ENCODE data around the gene C4orf50. TPM values are rescaled to one million over a fixed set of nuclear protein-coding genes. Genes with fewer than 3 reads are reported as not detected.
"Not testable (repeated sequence)": the region's sequence is repeated elsewhere in the genome, so short reads cannot be mapped to it uniquely, and the experiment has no call there.

Gene C4orf50
- total and polyA plus RNA-seq, 12 donors: 0.08 to 1.4 (median 0.56) TPM; not detected in 4

- intact Hi-C loops (cut with DNase I): no loop called here
- Histone ChIP-seq H3K4me3 (no peak overlapping the region), H3K4me1 (replicated peaks in 1 of 2) (peaks cover 0 to 5% of the 10 kb centered on the region in 2 donors), H3K27ac (no peak overlapping the region), H3K27me3 (no peaks in the 10 kb centered on the region), H3K9me3 (replicated peaks in 1 of 3) (no peaks in the 10 kb centered on the region), H3K36me3 (replicated peaks in 1 of 2) (no peaks in the 10 kb centered on the region)
- 72 to 81% (median 73%) methylated on average over 21 to 22 of the region's 22 CpGs for WGBS, 4 donors
- TF ChIP-seq POLR2A (IDR thresholded peaks at IDR 0.05): no peak
- TF ChIP-seq CTCF (IDR thresholded peaks at IDR 0.05): no peak
- DNase-seq: no peak
These were observed 65.8 kb downstream of the C4orf50 start for GRCh38 chr4:5952286-5952974.

DNA sequence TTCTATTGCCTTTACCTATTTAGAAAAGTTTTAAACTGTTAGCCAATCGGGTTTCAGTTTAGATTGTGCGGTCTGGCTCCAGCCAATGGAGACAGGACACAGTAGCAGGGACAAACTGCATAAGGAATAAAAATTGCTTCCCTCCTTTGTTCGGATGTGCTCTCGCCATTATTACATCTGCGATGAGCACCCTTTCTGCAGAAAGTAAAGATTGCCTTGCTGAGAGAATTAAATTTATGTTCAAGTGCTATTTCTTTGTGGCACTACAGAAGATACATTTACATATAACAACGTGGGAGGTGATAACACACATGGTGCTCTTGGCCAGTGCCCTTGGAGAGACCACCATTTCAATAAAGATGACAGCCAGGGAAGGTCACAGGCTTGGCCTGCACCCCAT lies 71.6 kb downstream of the C4orf50 start:
- 76 to 81% (median 80%) methylated on average over 6 of the region's 6 CpGs for WGBS, 4 donors
- H3K27ac ChIP-seq; DNase-seq; H3K27me3 ChIP-seq; H3K4me3 ChIP-seq; H3K9me3 ChIP-seq (replicated peaks in 1 of 3); H3K4me1 ChIP-seq (replicated peaks in 1 of 2); H3K36me3 ChIP-seq (replicated peaks in 1 of 2); intact Hi-C loops (cut with DNase I): not testable (repeated sequence)

DNA sequence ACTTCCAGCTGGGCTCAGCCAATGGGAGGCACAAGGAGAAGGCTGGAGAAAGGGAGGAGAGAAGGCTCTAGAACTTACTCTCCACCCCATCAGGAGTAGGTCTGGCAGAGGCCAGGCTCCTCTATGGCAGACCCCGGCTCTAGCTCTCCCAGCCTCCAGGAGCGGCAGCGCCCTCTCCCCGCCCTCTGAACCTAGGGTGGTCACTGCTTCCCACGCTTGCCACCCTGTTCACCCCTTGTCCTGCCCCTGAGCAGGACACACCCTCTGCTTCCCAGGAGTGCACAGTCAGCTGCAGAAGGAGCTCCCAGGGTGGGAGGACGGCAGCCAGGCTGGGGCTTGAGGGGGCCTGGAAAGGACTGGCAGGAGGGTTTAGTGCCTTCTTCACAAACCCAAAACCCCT lies 72.3 kb downstream of the C4orf50 start:
- Histone ChIP-seq H3K27ac (no peak overlapping the region), H3K4me1 (replicated peaks in 1 of 2) (no peaks in the 10 kb centered on the region), H3K27me3 (peaks cover 5% of the 10 kb centered on the region), H3K9me3 (replicated peaks in 1 of 3) (no peaks in the 10 kb centered on the region), H3K4me3 (no peak overlapping the region), H3K36me3 (replicated peaks in 1 of 2) (no peaks in the 10 kb centered on the region)
- 87 to 90% (median 88%) methylated on average over 5 to 6 of the region's 6 CpGs for WGBS, 4 donors
- no peak for TF ChIP-seq CTCF (IDR thresholded peaks at IDR 0.05)
- no peak for TF ChIP-seq POLR2A (IDR thresholded peaks at IDR 0.05)
- DNase-seq: no peak
- intact Hi-C loops (cut with DNase I): no loop called here

DNA sequence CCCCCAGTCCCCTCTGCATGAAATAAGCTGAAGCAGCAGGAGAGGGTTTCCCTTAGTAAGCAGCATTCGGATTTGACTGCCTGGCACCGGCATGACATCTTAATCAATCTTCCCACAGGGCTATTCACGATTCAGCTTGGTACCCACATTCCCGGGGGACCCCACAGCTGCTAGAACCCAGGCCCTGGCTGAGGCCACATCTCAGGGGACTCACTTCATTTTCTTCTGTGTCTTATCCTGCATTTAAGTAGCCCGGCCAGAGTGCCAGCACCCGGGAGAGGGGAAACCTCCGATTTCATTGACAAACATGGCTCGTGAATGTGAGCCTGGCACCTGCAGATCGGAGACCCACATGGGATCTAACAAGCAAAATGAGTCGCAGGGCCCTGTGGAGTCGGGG lies 73.1 kb downstream of the C4orf50 start:
- WGBS, 4 donors: 69 to 90% (median 83%) methylated on average over 8 to 11 of the region's 11 CpGs
- Histone ChIP-seq H3K9me3 (replicated peaks in 1 of 3) (no peaks in the 10 kb centered on the region), H3K27me3 (peaks cover 5% of the 10 kb centered on the region), H3K36me3 (replicated peaks in 1 of 2) (no peaks in the 10 kb centered on the region), H3K4me3 (no peak overlapping the region), H3K4me1 (replicated peaks in 1 of 2) (no peaks in the 10 kb centered on the region), H3K27ac (no peak overlapping the region)
- intact Hi-C loops (cut with DNase I): no loop called here
- TF ChIP-seq POLR2A (IDR thresholded peaks at IDR 0.05): no peak
- TF ChIP-seq CTCF (IDR thresholded peaks at IDR 0.05): no peak
- no peak for DNase-seq

DNA sequence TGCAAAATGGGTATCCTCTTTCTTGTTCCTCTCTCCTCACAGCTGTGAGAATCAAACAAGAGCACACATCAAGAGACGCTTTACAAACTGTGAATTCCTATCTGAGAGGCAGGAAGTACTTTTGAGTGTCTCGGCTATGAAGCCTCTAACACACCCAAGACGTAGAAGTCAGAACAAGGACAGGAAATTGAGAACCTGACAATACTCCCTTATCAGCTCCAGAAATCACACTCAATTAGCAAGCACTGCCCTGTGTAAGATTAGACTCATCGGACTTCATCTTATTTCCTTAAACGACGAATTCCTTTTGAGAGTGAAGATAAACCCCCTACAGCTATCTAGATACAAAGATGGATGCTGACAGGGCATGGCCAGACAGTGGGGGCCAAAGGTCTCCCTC lies 74.7 kb downstream of the C4orf50 start:
- Histone ChIP-seq H3K9me3 (replicated peaks in 1 of 3) (no peaks in the 10 kb centered on the region), H3K36me3 (replicated peaks in 1 of 2) (no peaks in the 10 kb centered on the region), H3K27me3 (peaks cover 5% of the 10 kb centered on the region), H3K4me3 (no peak overlapping the region), H3K27ac (no peak overlapping the region), H3K4me1 (replicated peaks in 1 of 2) (no peaks in the 10 kb centered on the region)
- DNase-seq: no peak
- intact Hi-C loops (cut with DNase I): no loop called here
- TF ChIP-seq POLR2A (IDR thresholded peaks at IDR 0.05) (no peak), CTCF (IDR thresholded peaks at IDR 0.05) (no peak)
- WGBS, 4 donors: 24 to 42% (median 40%) methylated on average over 6 of the region's 6 CpGs
